WTC11 (cell line): Measurements from ENCODE around the gene HAUS5. TPM values are rescaled to one million over a fixed set of nuclear protein-coding genes. Genes with fewer than 3 reads are reported as not detected.

Experiments
- ATAC-seq: fragments of 200-7000 bp; cut with Tn5 transposase; 2 replicates; pipeline ENCODE4 v1.10.0; 2021; ENCODE audit warnings: mild to moderate bottlenecking, moderate library complexity
- CTCF ChIA-PET: fragments of 300-600 bp; sonication (Branson Sonifier 250); formaldehyde crosslinking; loops from one replicate; lab custom pipeline; 2021; ENCODE audit warnings: antibody characterized with exemption; lab: Charles Lee
- POLR2A ChIA-PET: fragments of 350-600 bp; sonication (Branson Sonifier 250); formaldehyde crosslinking; loops from one replicate; lab custom pipeline; 2021; ENCODE audit warnings: antibody characterized with exemption; lab: Charles Lee
- DNase-seq: peaks from one replicate; pipeline ENCODE4 v3.0.0; 2021; ENCODE audit warnings: low spot score
- H3K27ac Mint-ChIP-seq: 2 replicates; pipeline ENCODE4 v1.8.0; 2021; ENCODE audit warnings: mixed read lengths
- H3K27me3 Mint-ChIP-seq: 2 replicates; pipeline ENCODE4 v1.8.0; 2021; ENCODE audit warnings: low read depth, mild to moderate bottlenecking, moderate library complexity, mixed read lengths
- H3K36me3 Mint-ChIP-seq: 2 replicates; pipeline ENCODE4 v1.8.0; 2021; ENCODE audit warnings: mixed read lengths
- H3K4me1 Mint-ChIP-seq: 2 replicates; pipeline ENCODE4 v1.8.0; 2022; ENCODE audit warnings: mixed read lengths
- H3K4me3 Mint-ChIP-seq: 2 replicates; pipeline ENCODE4 v1.8.0; 2021; ENCODE audit warnings: mild to moderate bottlenecking, moderate library complexity, mixed read lengths
- H3K9me3 Mint-ChIP-seq: 2 replicates; pipeline ENCODE4 v1.8.0; 2021; ENCODE audit warnings: mixed read lengths
- ATF2 ChIP-seq: sonication (generic); formaldehyde crosslinking; IDR thresholded peaks from 2 replicates; pipeline ENCODE4 v1.8.1; 2022; ENCODE audit warnings: low read depth, missing genetic modification reagents, borderline replicate concordance
- CREB1 ChIP-seq: sonication (generic); formaldehyde crosslinking; IDR thresholded peaks from 2 replicates; pipeline ENCODE4 v1.8.0; 2023; ENCODE audit warnings: mild to moderate bottlenecking, missing genetic modification reagents
- ERG ChIP-seq: fragments of 250-450 bp; sonication (Bioruptor Pico); IDR thresholded peaks from 2 replicates; pipeline ENCODE4 v1.8.0; 2021; ENCODE audit warnings: mild to moderate bottlenecking
- ESRRA ChIP-seq: sonication (generic); formaldehyde crosslinking; IDR thresholded peaks from 2 replicates; pipeline ENCODE4 v1.8.1; 2022; ENCODE audit warnings: mild to moderate bottlenecking, missing genetic modification reagents, borderline replicate concordance
- FOXP1 ChIP-seq: sonication (generic); formaldehyde crosslinking; IDR thresholded peaks from 2 replicates; pipeline ENCODE4 v1.8.0; 2022; ENCODE audit warnings: missing genetic modification reagents, mild to moderate bottlenecking, moderate library complexity, borderline replicate concordance
- HMGA2 ChIP-seq: fragments of 250-450 bp; sonication (Bioruptor Pico); IDR thresholded peaks from 2 replicates; pipeline ENCODE4 v1.4.0; 2021; ENCODE audit warnings: mild to moderate bottlenecking, moderate library complexity
- JAZF1 ChIP-seq: fragments of 250-450 bp; sonication (Bioruptor Pico); IDR thresholded peaks from 2 replicates; pipeline ENCODE4 v1.9.0; 2021; ENCODE audit warnings: moderate library complexity, mild to moderate bottlenecking, inconsistent platforms
- NFYB ChIP-seq: sonication (generic); formaldehyde crosslinking; conservative IDR thresholded peaks from 2 replicates; pipeline ENCODE4 v1.8.0; 2022; ENCODE audit warnings: low read depth, missing genetic modification reagents
- NR1H2 ChIP-seq: sonication (generic); formaldehyde crosslinking; IDR thresholded peaks from 2 replicates; pipeline ENCODE4 v1.9.0; 2021; ENCODE audit warnings: mild to moderate bottlenecking, moderate library complexity, missing genetic modification reagents
- RELA ChIP-seq: sonication (generic); formaldehyde crosslinking; IDR thresholded peaks from 2 replicates; pipeline ENCODE4 v1.8.1; 2022; ENCODE audit warnings: missing genetic modification reagents, mild to moderate bottlenecking, borderline replicate concordance
- TP53 ChIP-seq: sonication (generic); formaldehyde crosslinking; IDR thresholded peaks from 2 replicates; pipeline ENCODE4 v1.8.1; 2023; ENCODE audit warnings: mild to moderate bottlenecking, missing genetic modification reagents
- ZNF219 ChIP-seq: sonication (generic); formaldehyde crosslinking; IDR thresholded peaks from 2 replicates; pipeline ENCODE4 v1.8.0; 2023; ENCODE audit warnings: missing genetic modification reagents, mild to moderate bottlenecking, borderline replicate concordance
- ZNF396 ChIP-seq: fragments of 250-450 bp; sonication (Bioruptor Pico); IDR thresholded peaks from 2 replicates; pipeline ENCODE4 v1.8.0; 2021; ENCODE audit warnings: mild to moderate bottlenecking, moderate library complexity, borderline replicate concordance
- ZNF671 ChIP-seq: fragments of 250-450 bp; sonication (Bioruptor Pico); IDR thresholded peaks from 2 replicates; pipeline ENCODE4 v1.8.0; 2021; ENCODE audit warnings: mild to moderate bottlenecking
- total RNA-seq: library from RNA; stranded (reverse); gene quantifications from 3 replicates; pipeline ENCODE4 v1.2.3, GENCODE V29; 2021
- TF ChIP-seq, protein P1 (sequence below): fragments of 250-450 bp; sonication (Bioruptor Pico); IDR thresholded peaks from 2 replicates; pipeline ENCODE4 v2.1.2; 2022; ENCODE audit warnings: mild to moderate bottlenecking, moderate library complexity
- TF ChIP-seq, protein P2 (sequence below): sonication (generic); formaldehyde crosslinking; IDR thresholded peaks from 2 replicates; pipeline ENCODE4 v1.8.1; 2023; ENCODE audit warnings: mild to moderate bottlenecking, missing genetic modification reagents, moderate library complexity
- TF ChIP-seq, protein P3 (sequence below): sonication (generic); formaldehyde crosslinking; IDR thresholded peaks from 2 replicates; pipeline ENCODE4 v1.8.1; 2023; ENCODE audit warnings: mild to moderate bottlenecking, missing genetic modification reagents
- TF ChIP-seq, protein P4 (sequence below): fragments of 200-600 bp; IDR thresholded peaks from 2 replicates; pipeline ENCODE4 v1.8.0; 2022; ENCODE audit warnings: antibody characterized with exemption
- TF ChIP-seq, protein P5 (sequence below): sonication (generic); formaldehyde crosslinking; IDR thresholded peaks from 2 replicates; pipeline ENCODE4 v1.8.0; 2022; ENCODE audit warnings: mild to moderate bottlenecking, missing genetic modification reagents

HAUS5 gene
- total RNA-seq, 1 experiment from 2014 or later, result 25.4 TPM

- ChIA-PET CTCF (no interaction called here), POLR2A (no interaction called here)
- no peaks in the 10 kb centered on the region for H3K9me3 Mint-ChIP-seq
- H3K4me1 Mint-ChIP-seq, result 0 out of 2 replicates have a peak, but pooled peaks cover 4% of the 10 kb centered on the region
- TF ChIP-seq, protein P1, sequence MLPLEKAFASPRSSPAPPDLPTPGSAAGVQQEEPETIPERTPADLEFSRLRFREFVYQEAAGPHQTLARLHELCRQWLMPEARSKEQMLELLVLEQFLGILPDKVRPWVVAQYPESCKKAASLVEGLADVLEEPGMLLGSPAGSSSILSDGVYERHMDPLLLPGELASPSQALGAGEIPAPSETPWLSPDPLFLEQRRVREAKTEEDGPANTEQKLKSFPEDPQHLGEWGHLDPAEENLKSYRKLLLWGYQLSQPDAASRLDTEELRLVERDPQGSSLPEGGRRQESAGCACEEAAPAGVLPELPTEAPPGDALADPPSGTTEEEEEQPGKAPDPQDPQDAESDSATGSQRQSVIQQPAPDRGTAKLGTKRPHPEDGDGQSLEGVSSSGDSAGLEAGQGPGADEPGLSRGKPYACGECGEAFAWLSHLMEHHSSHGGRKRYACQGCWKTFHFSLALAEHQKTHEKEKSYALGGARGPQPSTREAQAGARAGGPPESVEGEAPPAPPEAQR (CRISPR knock-in tag), result no peak
- TF ChIP-seq HMGA2 (no peak), FOXP1 (CRISPR knock-in tag) (no peak), RELA (CRISPR knock-in tag) (no peak), CREB1 (CRISPR knock-in tag) (no peak)
- TF ChIP-seq, protein P2, sequence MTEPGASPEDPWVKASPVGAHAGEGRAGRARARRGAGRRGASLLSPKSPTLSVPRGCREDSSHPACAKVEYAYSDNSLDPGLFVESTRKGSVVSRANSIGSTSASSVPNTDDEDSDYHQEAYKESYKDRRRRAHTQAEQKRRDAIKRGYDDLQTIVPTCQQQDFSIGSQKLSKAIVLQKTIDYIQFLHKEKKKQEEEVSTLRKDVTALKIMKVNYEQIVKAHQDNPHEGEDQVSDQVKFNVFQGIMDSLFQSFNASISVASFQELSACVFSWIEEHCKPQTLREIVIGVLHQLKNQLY (CRISPR knock-in tag), result no peak
- H3K27me3 Mint-ChIP-seq, result peaks cover 18% of the 10 kb centered on the region
- H3K4me3 Mint-ChIP-seq, result no peak within 1 kb of the TSS
- no peak for ATAC-seq
- no peak within 1 kb of the TSS for H3K27ac Mint-ChIP-seq
- DNase-seq, result no peak
- no peaks in the 10 kb centered on the region for H3K36me3 Mint-ChIP-seq
These were observed 53.8 kb downstream of the HAUS5 start, which contains the start of gene UPK1A for GRCh38 chr19:35666251-35666913. UPK1A (plus strand) TSS chr19:35666517; CDS start chr19:35666813, 296 bp downstream.

DNA sequence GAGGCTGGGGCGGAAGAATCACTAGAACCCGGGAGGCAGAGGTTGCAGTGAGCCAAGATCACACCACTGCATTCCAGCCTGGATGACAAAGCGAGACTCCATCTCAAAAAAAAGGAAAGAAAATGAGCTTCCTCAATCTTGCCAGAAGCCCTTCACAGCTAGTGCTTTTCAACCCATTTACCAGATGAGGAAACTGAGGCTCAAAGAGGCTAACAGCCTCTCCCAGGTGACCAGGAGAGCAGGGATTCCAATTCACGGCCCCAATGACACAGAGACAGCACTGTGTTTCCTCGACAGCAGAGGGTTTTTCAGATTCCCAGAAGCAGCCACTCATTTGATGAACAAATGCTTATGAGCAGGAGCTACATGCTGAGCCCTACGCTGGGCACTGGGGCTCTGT, 57.0 kb downstream of the HAUS5 start:
- POLR2A ChIA-PET, result interaction anchor here (0.5 kb wide), 1 partner anchor 42 kb away, joined by 7 read pairs; no protein-coding TSS in a partner anchor
- Mint-ChIP-seq H3K4me3 (no peak overlapping the region), H3K36me3 (no peaks in the 10 kb centered on the region), H3K9me3 (no peaks in the 10 kb centered on the region), H3K27me3 (peaks cover 47% of the 10 kb centered on the region), H3K4me1 (peaks cover 12% of the 10 kb centered on the region; the same call in 1 of the 2 replicates), H3K27ac (peak overlapping the region; percentile 67; the same call in 1 of the 2 replicates)
- CTCF ChIA-PET, result no interaction called here
- ATAC-seq (no peak), DNase-seq (no peak)
- TF ChIP-seq ZNF671 (no peak), NR1H2 (no peak), ESRRA (CRISPR knock-in tag) (no peak), ZNF396 (CRISPR knock-in tag) (no peak), ZNF219 (CRISPR knock-in tag) (no peak), TP53 (CRISPR knock-in tag) (no peak), ERG (CRISPR knock-in tag) (no peak), NFYB (no peak), HMGA2 (no peak), JAZF1 (CRISPR knock-in tag) (no peak), ATF2 (CRISPR knock-in tag) (no peak)
- TF ChIP-seq, protein P3, sequence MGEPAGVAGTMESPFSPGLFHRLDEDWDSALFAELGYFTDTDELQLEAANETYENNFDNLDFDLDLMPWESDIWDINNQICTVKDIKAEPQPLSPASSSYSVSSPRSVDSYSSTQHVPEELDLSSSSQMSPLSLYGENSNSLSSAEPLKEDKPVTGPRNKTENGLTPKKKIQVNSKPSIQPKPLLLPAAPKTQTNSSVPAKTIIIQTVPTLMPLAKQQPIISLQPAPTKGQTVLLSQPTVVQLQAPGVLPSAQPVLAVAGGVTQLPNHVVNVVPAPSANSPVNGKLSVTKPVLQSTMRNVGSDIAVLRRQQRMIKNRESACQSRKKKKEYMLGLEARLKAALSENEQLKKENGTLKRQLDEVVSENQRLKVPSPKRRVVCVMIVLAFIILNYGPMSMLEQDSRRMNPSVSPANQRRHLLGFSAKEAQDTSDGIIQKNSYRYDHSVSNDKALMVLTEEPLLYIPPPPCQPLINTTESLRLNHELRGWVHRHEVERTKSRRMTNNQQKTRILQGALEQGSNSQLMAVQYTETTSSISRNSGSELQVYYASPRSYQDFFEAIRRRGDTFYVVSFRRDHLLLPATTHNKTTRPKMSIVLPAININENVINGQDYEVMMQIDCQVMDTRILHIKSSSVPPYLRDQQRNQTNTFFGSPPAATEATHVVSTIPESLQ (CRISPR knock-in tag), result no peak
- TF ChIP-seq, protein P4, sequence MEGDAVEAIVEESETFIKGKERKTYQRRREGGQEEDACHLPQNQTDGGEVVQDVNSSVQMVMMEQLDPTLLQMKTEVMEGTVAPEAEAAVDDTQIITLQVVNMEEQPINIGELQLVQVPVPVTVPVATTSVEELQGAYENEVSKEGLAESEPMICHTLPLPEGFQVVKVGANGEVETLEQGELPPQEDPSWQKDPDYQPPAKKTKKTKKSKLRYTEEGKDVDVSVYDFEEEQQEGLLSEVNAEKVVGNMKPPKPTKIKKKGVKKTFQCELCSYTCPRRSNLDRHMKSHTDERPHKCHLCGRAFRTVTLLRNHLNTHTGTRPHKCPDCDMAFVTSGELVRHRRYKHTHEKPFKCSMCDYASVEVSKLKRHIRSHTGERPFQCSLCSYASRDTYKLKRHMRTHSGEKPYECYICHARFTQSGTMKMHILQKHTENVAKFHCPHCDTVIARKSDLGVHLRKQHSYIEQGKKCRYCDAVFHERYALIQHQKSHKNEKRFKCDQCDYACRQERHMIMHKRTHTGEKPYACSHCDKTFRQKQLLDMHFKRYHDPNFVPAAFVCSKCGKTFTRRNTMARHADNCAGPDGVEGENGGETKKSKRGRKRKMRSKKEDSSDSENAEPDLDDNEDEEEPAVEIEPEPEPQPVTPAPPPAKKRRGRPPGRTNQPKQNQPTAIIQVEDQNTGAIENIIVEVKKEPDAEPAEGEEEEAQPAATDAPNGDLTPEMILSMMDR, result no peak
- TF ChIP-seq, protein P5, sequence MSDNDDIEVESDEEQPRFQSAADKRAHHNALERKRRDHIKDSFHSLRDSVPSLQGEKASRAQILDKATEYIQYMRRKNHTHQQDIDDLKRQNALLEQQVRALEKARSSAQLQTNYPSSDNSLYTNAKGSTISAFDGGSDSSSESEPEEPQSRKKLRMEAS, result no peak
